Kidney (tissue), 14 donors: Measurements from ENCODE around the gene NID2. TPM values are rescaled to one million over a fixed set of nuclear protein-coding genes. Genes with fewer than 3 reads are reported as not detected.

Experiments
- DNase-seq, 5 donors: peaks; one replicate each; pipeline ENCODE4 v3.0.0-alpha.2; 2013 to 2020
- FAIRE-seq: peaks from 2 replicates; lab custom pipeline; 2012; peaks lifted over from hg19 to GRCh38; lab: Jason Lieb, UNC
- H3K27ac ChIP-seq, 2 donors: one replicate each; pipeline ENCODE4 v1.7.0; 2013; ENCODE audit warnings: low read depth in 2 of 2, low read length in 2 of 2, inconsistent platforms in 1 of 2
- H3K27me3 ChIP-seq: one replicate; pipeline ENCODE4 v1.7.1; 2013; ENCODE audit warnings: low read length, inconsistent platforms; ENCODE audit not compliant: control insufficient read depth, insufficient read depth
- H3K36me3 ChIP-seq, 3 donors: one replicate each; pipeline versions ENCODE4 v1.7.0 to v1.7.1; 2013; ENCODE audit warnings: low read length in 3 of 3, control low read depth in 1 of 3, inconsistent platforms in 1 of 3; ENCODE audit not compliant: insufficient read depth in 3 of 3, control insufficient read depth in 2 of 3
- H3K4me1 ChIP-seq, 3 donors: one replicate each; pipeline versions ENCODE4 v1.7.0 to v1.7.1; 2013; ENCODE audit warnings: low read length in 3 of 3, inconsistent platforms in 1 of 3, low read depth in 1 of 3; ENCODE audit not compliant: control insufficient read depth in 2 of 3, insufficient read depth in 2 of 3
- H3K4me3 ChIP-seq, 3 donors: one replicate each; pipeline versions ENCODE4 v1.7.0 to v1.8.1; 2013; ENCODE audit warnings: low read length in 3 of 3, control low read depth in 1 of 3, inconsistent platforms in 1 of 3
- H3K9ac ChIP-seq, 3 donors: one replicate each; pipeline versions ENCODE4 v1.7.0 to v1.7.1; 2013; ENCODE audit warnings: low read length in 3 of 3, control low read depth in 1 of 3, inconsistent platforms in 1 of 3
- H3K9me3 ChIP-seq, 3 donors: one replicate each; pipeline versions ENCODE4 v1.7.0 to v1.7.1; 2013; ENCODE audit warnings: low read length in 3 of 3, control low read depth in 1 of 3, inconsistent platforms in 1 of 3; ENCODE audit not compliant: control insufficient read depth in 2 of 3, insufficient read depth in 1 of 3
- CTCF ChIP-seq: IDR thresholded peaks from 3 replicates; pipeline ENCODE4 v1.5.1; 2012; ENCODE audit warnings: mild to moderate bottlenecking, moderate library complexity, borderline replicate concordance; ENCODE audit not compliant: insufficient read depth; ENCODE audit errors: extremely low read depth
- intact Hi-C: fragments of 100-400 bp; cut with DNase I; formaldehyde crosslinking; loops from one replicate; pipeline ENCODE4 v1.11.1; 2022
- polyA plus RNA-seq: library from polyadenylated mRNA; stranded (reverse); fragments of 350-450 nt; fragmentation: Illumina TruSeq; extraction: RNeasy Lipid Tissue Mini Kit (QIAGEN cat#74804); gene quantifications from one replicate; pipeline ENCODE4 v1.2.3, GENCODE V29; 2014; ENCODE audit warnings: low read depth, low replicate concordance; ENCODE audit not compliant: insufficient read depth
- total RNA-seq: library from RNA; stranded (reverse); fragmentation: NEBNext Ultra II Directional; extraction: Animal tissue kit (Norgen Biotek cat#: 25700); gene quantifications from one replicate; pipeline ENCODE4 v1.2.1, GENCODE V29; 2021
- donor health status: control.
- donor health status: control.
- donor health status: control.
- donor health status: control.
- donor health status: control.
- donor health status: DM: yes; HTN: yes; CAD: no.
- donor health status: Normal renal cell carcinoma (clear cell type).

Gene NID2
- total and polyA plus RNA-seq, 2 donors from 2014 or later, result 7.1 to 37.7 TPM

DNA sequence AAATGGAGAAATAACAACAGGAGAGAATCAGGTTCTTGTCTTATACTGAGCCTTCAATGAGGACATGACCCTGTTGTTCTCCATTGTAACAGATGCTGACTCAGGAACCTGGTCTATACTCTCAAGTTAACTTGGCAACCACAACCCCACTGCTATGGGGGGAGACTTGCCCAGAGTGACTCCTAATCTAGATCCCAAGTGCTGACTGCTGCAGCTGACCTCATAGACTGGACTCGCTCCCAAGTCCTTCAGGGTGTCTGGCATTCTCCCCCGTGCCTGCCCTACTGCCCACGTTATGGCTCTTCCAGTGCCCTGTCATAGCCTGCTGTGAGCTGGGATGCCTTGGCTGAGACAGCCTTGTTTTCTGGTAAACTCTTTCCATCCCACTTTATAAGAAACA lies 37.1 kb downstream of the NID2 start:
- no peak for DNase-seq
- Histone ChIP-seq H3K27me3 (no peaks in the 10 kb centered on the region), H3K9me3 (no peaks in the 10 kb centered on the region), H3K9ac (no peak overlapping the region), H3K4me3 (no peak overlapping the region), H3K4me1 (peaks cover 0 to 13% (median 0%) of the 10 kb centered on the region in 3 donors), H3K36me3 (peaks cover 0 to 2% (median 0%) of the 10 kb centered on the region in 3 donors), H3K27ac (peak overlapping the region in 1 of 2 donors; percentile 24)
- TF ChIP-seq CTCF, result no peak
- intact Hi-C loops, result no loop called here
- FAIRE-seq, result no peak

DNA sequence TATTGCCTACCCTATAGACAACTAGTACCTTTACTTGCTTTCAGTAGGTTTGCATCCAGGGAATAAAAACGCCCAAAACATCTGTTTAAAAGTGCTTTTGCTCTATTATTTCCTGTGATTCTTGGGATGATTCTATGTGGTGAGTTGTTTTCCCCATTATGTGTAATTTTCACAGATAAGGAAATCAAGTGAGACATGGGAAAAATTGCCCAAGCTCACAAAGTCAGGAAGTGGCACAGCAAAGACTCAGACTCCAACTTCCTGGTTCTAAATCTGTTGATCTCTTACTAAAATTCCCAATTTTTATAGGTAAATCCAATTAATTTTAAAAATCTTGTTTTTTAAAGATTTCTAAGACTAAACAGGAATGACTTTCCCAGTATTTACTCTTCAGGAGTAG lies 39.0 kb downstream of the NID2 start:
- intact Hi-C loops, result no loop called here
- H3K4me3 ChIP-seq, result no peak overlapping the region
- no peaks in the 10 kb centered on the region for H3K9me3 ChIP-seq
- DNase-seq, result no peak
- no peak overlapping the region for H3K27ac ChIP-seq
- H3K4me1 ChIP-seq, result peaks cover 0 to 13% (median 0%) of the 10 kb centered on the region in 3 donors
- no peak for FAIRE-seq
- peaks cover 0 to 2% (median 0%) of the 10 kb centered on the region in 3 donors for H3K36me3 ChIP-seq
- H3K27me3 ChIP-seq, result no peaks in the 10 kb centered on the region
- H3K9ac ChIP-seq, result no peak overlapping the region
- no peak for TF ChIP-seq CTCF

DNA sequence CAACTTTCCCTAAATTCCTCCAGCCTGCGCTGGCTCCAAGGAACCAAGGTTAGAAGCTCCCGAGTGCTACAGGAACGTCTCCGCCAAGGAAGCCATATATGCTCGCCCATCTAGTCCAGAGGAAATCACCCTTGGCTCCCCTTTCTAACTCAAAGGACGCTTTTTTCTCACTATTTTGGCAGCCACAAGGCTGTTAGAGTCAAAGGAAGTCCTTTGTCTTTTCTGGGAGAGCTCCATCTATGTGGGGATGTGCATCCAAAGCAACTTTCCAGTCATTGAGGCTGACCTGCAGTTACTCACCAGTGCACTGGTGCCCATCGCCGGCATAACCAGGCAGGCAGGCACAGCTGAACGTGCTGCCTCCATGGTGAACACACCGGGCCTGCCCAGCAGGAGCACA lies 42.0 kb downstream of the NID2 start:
- DNase-seq, result no peak
- H3K27me3 ChIP-seq, result no peaks in the 10 kb centered on the region
- no peak overlapping the region for H3K27ac ChIP-seq
- TF ChIP-seq CTCF, result no peak
- H3K4me3 ChIP-seq, result no peak overlapping the region
- no peaks in the 10 kb centered on the region for H3K9me3 ChIP-seq
- FAIRE-seq, result no peak
- H3K4me1 ChIP-seq, result peaks cover 0 to 14% (median 0%) of the 10 kb centered on the region in 3 donors
- H3K36me3 ChIP-seq, result peaks cover 0 to 2% (median 0%) of the 10 kb centered on the region in 3 donors
- no peak overlapping the region for H3K9ac ChIP-seq
- intact Hi-C loops, result no loop called here
